IMR-90 (cell line): ENCODE data around the gene SPHK1. TPM values are rescaled to one million over a fixed set of nuclear protein-coding genes. Genes with fewer than 3 reads are reported as not detected.
A peak's percentile ranks its signal among the peaks of the same experiment; 100 is the strongest.

Experiments used
- ATAC-seq: fragments of 200-7000 bp; cut with Tn5 transposase; 2 replicates; pipeline ENCODE4 v1.9.1; 2020; ENCODE audit warnings: low read depth, mild to moderate bottlenecking, moderate library complexity
- Bru-seq: library from RNA; stranded (reverse); fragments of 400-500 nt; gene quantifications from one replicate; lab custom pipeline; 2021; lab: Mats Ljungman, UMichigan
- BruChase-seq, 2 experiments: library from RNA; stranded (reverse); fragments of 400-500 nt; gene quantifications; one replicate each; lab custom pipeline; 2021; lab: Mats Ljungman, UMichigan
- BruUV-seq: library from RNA; stranded (reverse); fragments of 400-500 nt; replicated peaks from 2 replicates; lab custom pipeline; 2021; lab: Mats Ljungman, UMichigan
- CTCF ChIA-PET: fragments of 300-600 bp; formaldehyde crosslinking; extraction: SDS; loops from one replicate; lab custom pipeline; 2021; ENCODE audit warnings: antibody characterized with exemption; lab: Yijun Ruan, JAX
- POLR2A ChIA-PET: fragments of 300-600 bp; sonication (Branson Sonifier 250); formaldehyde crosslinking; loops from one replicate; lab custom pipeline; 2022; ENCODE audit warnings: antibody characterized with exemption; ENCODE audit not compliant: unreplicated experiment; lab: Charles Lee
- DNase-seq: peaks from one replicate; pipeline ENCODE4 v3.0.0; 2013
- H2AFZ ChIP-seq: replicated peaks from 2 replicates; pipeline ENCODE3; 2013; ENCODE audit warnings: low read length, mild to moderate bottlenecking; ENCODE audit not compliant: poor library complexity
- H2AK5ac ChIP-seq: 2 replicates; pipeline ENCODE4 v1.6.1; 2013; ENCODE audit warnings: low read depth, low read length, inconsistent platforms
- H2AK9ac ChIP-seq: replicated peaks from 2 replicates; pipeline ENCODE3; 2013; ENCODE audit warnings: mild to moderate bottlenecking, low read depth, low read length, moderate library complexity; ENCODE audit not compliant: poor library complexity
- H2BK120ac ChIP-seq: 2 replicates; pipeline ENCODE4 v1.6.1; 2013; ENCODE audit warnings: low read depth, low read length, inconsistent platforms
- H2BK15ac ChIP-seq: 3 replicates; pipeline ENCODE4 v1.6.1; 2013; ENCODE audit warnings: low read depth, low read length, inconsistent platforms
- H2BK20ac ChIP-seq: 2 replicates; pipeline ENCODE4 v1.6.1; 2013; ENCODE audit warnings: low read depth, mild to moderate bottlenecking, inconsistent platforms, low read length, moderate library complexity
- H2BK5ac ChIP-seq: 2 replicates; pipeline ENCODE4 v1.6.1; 2013; ENCODE audit warnings: mild to moderate bottlenecking, low read depth, low read length, inconsistent platforms; ENCODE audit not compliant: poor library complexity, severe bottlenecking
- H3K14ac ChIP-seq: replicated peaks from 2 replicates; pipeline ENCODE4 v1.6.1; 2013; ENCODE audit warnings: low read depth, low read length, inconsistent platforms
- H3K18ac ChIP-seq: 2 replicates; pipeline ENCODE4 v1.6.1; 2013; ENCODE audit warnings: low read depth, low read length, control low read depth
- H3K23ac ChIP-seq: 2 replicates; pipeline ENCODE4 v1.6.1; 2013; ENCODE audit warnings: low read depth, low read length, inconsistent platforms
- H3K27ac ChIP-seq: 2 replicates; pipeline ENCODE4 v1.5.1; 2013; ENCODE audit warnings: mild to moderate bottlenecking, control low read depth, low read length; ENCODE audit not compliant: insufficient read depth
- H3K27me3 ChIP-seq: 2 replicates; pipeline ENCODE4 v1.6.1; 2013; ENCODE audit warnings: low read length; ENCODE audit not compliant: control insufficient read depth, insufficient read depth
- H3K36me3 ChIP-seq: 2 replicates; pipeline ENCODE4 v1.6.1; 2013; ENCODE audit warnings: low read length, mixed read lengths; ENCODE audit not compliant: control insufficient read depth, insufficient read depth
- H3K4ac ChIP-seq: 2 replicates; pipeline ENCODE4 v1.6.1; 2013; ENCODE audit warnings: low read depth, low read length, inconsistent platforms
- H3K4me1 ChIP-seq: 2 replicates; pipeline ENCODE4 v1.6.1; 2013; ENCODE audit warnings: low read length, mixed read lengths; ENCODE audit not compliant: control insufficient read depth, insufficient read depth
- H3K4me2 ChIP-seq: 2 replicates; pipeline ENCODE4 v1.6.1; 2013; ENCODE audit warnings: low read depth, mild to moderate bottlenecking, control low read depth, low read length, moderate library complexity
- H3K4me3 ChIP-seq: 2 replicates; pipeline ENCODE4 v1.5.1; 2013; ENCODE audit warnings: low read depth, mild to moderate bottlenecking, control low read depth, low read length, moderate library complexity; ENCODE audit not compliant: insufficient read depth
- H3K56ac ChIP-seq: 2 replicates; pipeline ENCODE4 v1.6.1; 2013; ENCODE audit warnings: low read length, inconsistent platforms; ENCODE audit not compliant: insufficient read depth; ENCODE audit errors: extremely low read depth
- H3K79me1 ChIP-seq, 2 experiments: 2 replicates each; pipeline ENCODE4 v1.6.1; 2013; ENCODE audit warnings: low read length in 2 of 2, inconsistent platforms in 1 of 2, low read depth in 1 of 2
- H3K9ac ChIP-seq: 2 replicates; pipeline ENCODE4 v1.6.1; 2013; ENCODE audit warnings: low read depth, low read length, control low read depth
- H3K9me1 ChIP-seq: 2 replicates; pipeline ENCODE4 v1.6.1; 2013; ENCODE audit warnings: low read length, inconsistent platforms; ENCODE audit not compliant: insufficient read depth
- H3K9me3 ChIP-seq: 2 replicates; pipeline ENCODE4 v1.6.1; 2013; ENCODE audit warnings: low read length; ENCODE audit not compliant: control insufficient read depth, insufficient read depth
- H4K20me1 ChIP-seq: 2 replicates; pipeline ENCODE4 v1.6.1; 2013; ENCODE audit warnings: low read length, inconsistent platforms; ENCODE audit not compliant: insufficient read depth
- H4K5ac ChIP-seq: 2 replicates; pipeline ENCODE4 v1.6.1; 2013; ENCODE audit warnings: mild to moderate bottlenecking, low read depth, low read length, control low read depth
- H4K8ac ChIP-seq, 2 experiments: 2 replicates each; pipeline ENCODE4 v1.6.1; 2013; ENCODE audit warnings: low read depth in 2 of 2, low read length in 2 of 2, control low read depth in 1 of 2, inconsistent platforms in 1 of 2
- H4K91ac ChIP-seq: 2 replicates; pipeline ENCODE4 v1.6.1; 2013; ENCODE audit warnings: low read depth, low read length, inconsistent platforms; ENCODE audit not compliant: insufficient read depth
- BHLHE40 ChIP-seq: fragments of 150-350 bp; IDR thresholded peaks from 2 replicates; pipeline ENCODE4 v1.6.1; 2016; ENCODE audit warnings: mild to moderate bottlenecking, low read depth, low read length
- CHD1 ChIP-seq: IDR thresholded peaks from 2 replicates; pipeline ENCODE4 v1.6.1; 2012; ENCODE audit warnings: low read depth, low read length, improper control_type of control experiment
- MAFK ChIP-seq: IDR thresholded peaks from 2 replicates; pipeline ENCODE4 v1.6.1; 2012; ENCODE audit warnings: low read depth, low read length, improper control_type of control experiment
- MAZ ChIP-seq: IDR thresholded peaks from 2 replicates; pipeline ENCODE4 v1.6.1; 2012; ENCODE audit warnings: low read depth, mild to moderate bottlenecking, low read length, improper control_type of control experiment, moderate library complexity, borderline replicate concordance
- NFE2L2 ChIP-seq: fragments of 150-350 bp; IDR thresholded peaks from 2 replicates; pipeline ENCODE4 v1.6.1; 2016; ENCODE audit warnings: low read depth, mild to moderate bottlenecking, low read length
- POLR2A ChIP-seq: IDR thresholded peaks from 2 replicates; pipeline ENCODE4 v1.6.1; 2012; ENCODE audit warnings: mild to moderate bottlenecking, low read depth, low read length
- RFX5 ChIP-seq: IDR thresholded peaks from 2 replicates; pipeline ENCODE4 v1.8.0; 2012; ENCODE audit warnings: low read depth, mild to moderate bottlenecking, low read length, moderate library complexity
- WGBS, 2 experiments: methylation state at CpG; one replicate each; pipeline versions ENCODE4 v1.1.5 to v1.1.7; 2013; ENCODE audit warnings: missing lambda C conversion rate in 2 of 2; ENCODE audit not compliant: insufficient read length in 1 of 2; ENCODE audit errors: extremely low coverage in 2 of 2; 5-methylcytosine and 5-hydroxymethylcytosine counted together
- dilution Hi-C: fragments of 300-500 bp; cut with HindIII; formaldehyde crosslinking; loops from one replicate; pipeline ENCODE4 v1.14.3; 2018; ENCODE audit warnings: low sequenced_read_pairs; ENCODE audit not compliant: unreplicated experiment
- in situ Hi-C: fragments of 300-500 bp; cut with MboI; formaldehyde crosslinking; loops from 3 replicates; pipeline ENCODE4 v1.14.3; 2019; ENCODE audit warnings: low sequenced_read_pairs, inconsistent platforms, mixed read lengths
- intact Hi-C: fragments of 100-400 bp; cut with micrococcal nuclease; formaldehyde crosslinking; loops from 2 replicates; pipeline ENCODE4 v1.10.0; 2022
- long read RNA-seq: library from polyadenylated mRNA; unstranded; transcript quantifications from one replicate; pipeline ENCODE4 v2.0.0, GENCODE V29; 2021; ENCODE audit not compliant: unreplicated experiment
- polyA plus RNA-seq, 3 experiments: library from polyadenylated mRNA; depleted of rRNA; stranded (reverse); fragments of >200 nt; gene quantifications; 2 replicates each; pipeline ENCODE4 v1.2.3, GENCODE V29; 2012; ENCODE audit warnings: low replicate concordance in 1 of 3
- total RNA-seq: library from RNA; depleted of rRNA; stranded (reverse); fragments of >200 nt; gene quantifications from 2 replicates; pipeline ENCODE4 v1.2.3, GENCODE V29; 2012; rRNA removed

Gene SPHK1
- total RNA-seq (44.4 and 45.8 TPM in 2 replicates), polyA plus RNA-seq (2012; rRNA removed) (82.7 and 94.2 TPM in 2 replicates), Bru-seq, nascent RNA (percentile 31 among the genes with signal in this experiment), BruChase-seq, experiment 1, labeled RNA remaining after a 6-hour chase (percentile 32 among the genes with signal in this experiment), BruChase-seq, experiment 2, labeled RNA remaining after a 2-hour chase (percentile 38 among the genes with signal in this experiment)
- polyA plus RNA-seq (2012; cell fraction: cytosol; rRNA removed): 89.5 and 99.7 TPM in 2 replicates
- 571 and 890 TPM in 2 replicates for polyA plus RNA-seq (2012; cell fraction: nucleus; rRNA removed; ENCODE audit: low replicate concordance)
- long read RNA-seq, transcript SPHK1-210 (6 exons, 1,821 nt): major isoform, 5 of 21 reads
- long read RNA-seq, partial matches to known transcripts: 5 of 21 reads
- long read RNA-seq, other reads (novel, unspliced or antisense): 6 of 21 reads

GRCh38 chr17:76384222-76384986, at the start of gene SPHK1:
SPHK1 (plus strand) TSS chr17:76384609; CDS start chr17:76385645, 1,036 bp downstream.
- Histone ChIP-seq H2AK9ac (peak within 1 kb of the TSS; percentile 96), H3K36me3 (peaks cover 17% of the 10 kb centered on the region), H4K20me1 (peaks cover 34% of the 10 kb centered on the region), H3K79me1 (peaks cover 17 to 71% of the 10 kb centered on the region in 2 experiments), H2BK15ac (peak within 1 kb of the TSS; percentile 38; the same call in 1 of the 3 replicates), H4K5ac (peak within 1 kb of the TSS; percentile 59; the same call in 1 of the 2 replicates), H3K14ac (peak within 1 kb of the TSS; percentile 93), H3K18ac (peak within 1 kb of the TSS; percentile 86), H2BK5ac (peak within 1 kb of the TSS; percentile 87), H3K9ac (peak within 1 kb of the TSS; percentile 92), H2AFZ (peak within 1 kb of the TSS; percentile 89), H2BK20ac (peak within 1 kb of the TSS; percentile 38; the same call in 1 of the 2 replicates), H2AK5ac (peak within 1 kb of the TSS; percentile 75), H3K9me3 (no peaks in the 10 kb centered on the region), H2BK120ac (peak within 1 kb of the TSS; percentile 84; the same call in 1 of the 2 replicates), H3K4me3 (peak within 1 kb of the TSS; percentile 80), H3K4me2 (peak within 1 kb of the TSS; percentile 98), H3K23ac (peak within 1 kb of the TSS; percentile 98), H3K27me3 (no peaks in the 10 kb centered on the region), H3K9me1 (peaks cover 2% of the 10 kb centered on the region), H4K8ac (peak within 1 kb of the TSS; percentile 83 to 85), H3K56ac (peak within 1 kb of the TSS; percentile 50), H3K4ac (peak within 1 kb of the TSS; percentile 93), H4K91ac (peak within 1 kb of the TSS; percentile 88), H3K27ac (peak within 1 kb of the TSS; percentile 95), H3K4me1 (peaks cover 13% of the 10 kb centered on the region)
- dilution Hi-C loops: no loop called here
- BruUV-seq: no TSS peak
- TF ChIP-seq BHLHE40: peak; percentile 26; the same call in 1 of the 2 replicates
- TF ChIP-seq RFX5: no peak
- 0 out of 2 replicates have a peak, but pooled peaks have one; percentile 8 for TF ChIP-seq NFE2L2
- 0 out of 2 replicates have a peak, but pooled peaks have one; percentile 36 for TF ChIP-seq CHD1
- TF ChIP-seq POLR2A: peak; percentile 86
- TF ChIP-seq MAFK: no peak
- TF ChIP-seq MAZ: peak; percentile 69
- DNase-seq: peak; percentile 81
- POLR2A ChIA-PET: no interaction called here
- peak; percentile 79 for ATAC-seq
- in situ Hi-C loops: no loop called here
- CTCF ChIA-PET: interaction anchor here (0.6 to 2.2 kb wide), 6 partner anchors 8 to 98 kb away, joined by 3 to 12 read pairs (median 4); no protein-coding TSS in a partner anchor
- WGBS, 2 experiments: 1% methylated on average over 62 of the region's 118 CpGs; no CpG with 5 or more reads in 1 of the 2 experiments
- intact Hi-C loops: loop anchor here (2.0 kb wide), 1 partner anchor 14 kb away; no protein-coding TSS in a partner anchor
